Tibial nerve (tissue), 4 donors: ENCODE measurements around the gene BFSP1. TPM values are rescaled to one million over a fixed set of nuclear protein-coding genes. Genes with fewer than 3 reads are reported as not detected.

Experiments used
- DNase-seq, 2 donors: peaks; one replicate each; pipeline ENCODE4 v3.0.0-alpha.2; 2019; ENCODE audit warnings: low spot score in 2 of 2
- H3K27ac ChIP-seq, 4 donors: fragments of 200-600 bp; sonication (generic) in 3 of 4; one replicate each; pipeline ENCODE4 v1.5.1; 2017 to 2019; ENCODE audit warnings: mild to moderate bottlenecking in 1 of 4
- H3K27me3 ChIP-seq, 2 donors: fragments of 200-600 bp; sonication (generic) in 1 of 2; one replicate each; pipeline versions ENCODE4 v1.5.1 to v1.6.0; 2017 to 2019
- H3K36me3 ChIP-seq, 3 donors: fragments of 200-600 bp; sonication (generic); one replicate each; pipeline ENCODE4 v1.5.1; 2018 to 2019
- H3K4me1 ChIP-seq, 4 donors: fragments of 200-600 bp; sonication (generic) in 3 of 4; one replicate each; pipeline ENCODE4 v1.5.1; 2017 to 2019
- H3K4me3 ChIP-seq, 4 donors: fragments of 200-600 bp; sonication (generic) in 3 of 4; one replicate each; pipeline ENCODE4 v1.5.1; 2017 to 2019; ENCODE audit warnings: mild to moderate bottlenecking in 1 of 4, moderate library complexity in 1 of 4
- H3K9me3 ChIP-seq, 4 donors: fragments of 200-600 bp; sonication (generic) in 3 of 4; one replicate each; pipeline ENCODE4 v1.5.1; 2017 to 2019
- CTCF ChIP-seq, 5 experiments: fragments of 200-600 bp in 3 of 5; fragments of 450-650 bp in 2 of 5; sonication (generic) in 3 of 5; IDR thresholded peaks; one replicate each; pipeline ENCODE4 v1.5.1; 2016 to 2019; ENCODE audit warnings: antibody characterized with exemption in 5 of 5, mild to moderate bottlenecking in 3 of 5, moderate library complexity in 2 of 5
- EP300 ChIP-seq, 2 donors: sonication (generic); formaldehyde crosslinking; IDR thresholded peaks; one replicate each; pipeline ENCODE4 v1.6.1; 2017; ENCODE audit warnings: antibody characterized with exemption in 2 of 2, mild to moderate bottlenecking in 1 of 2
- POLR2A ChIP-seq, 2 donors: fragments of 450-650 bp; IDR thresholded peaks; one replicate each; pipeline ENCODE4 v1.6.1; 2017; ENCODE audit warnings: antibody characterized with exemption in 2 of 2, mild to moderate bottlenecking in 2 of 2, moderate library complexity in 2 of 2
- WGBS, 2 donors: methylation state at CpG; one replicate each; pipeline ENCODE4 v1.1.5; 2018; 5-methylcytosine and 5-hydroxymethylcytosine counted together
- total RNA-seq, 4 donors: library from RNA; depleted of rRNA; stranded (reverse); fragments of >200 nt; gene quantifications; one replicate each; pipeline ENCODE4 v1.1.0, GENCODE V29; 2016

The BFSP1 gene
- total RNA-seq, 4 donors from 2014 or later: 0.39 to 5.9 (median 0.63) TPM; not detected in 1

GRCh38 chr20:17502105-17502504 lies 29.1 kb downstream of the BFSP1 start:
- DNase-seq: no peak
- no peak overlapping the region for H3K27ac ChIP-seq
- 82 to 84% methylated on average over 4 of the region's 4 CpGs for WGBS, 2 donors
- no peaks in the 10 kb centered on the region for H3K9me3 ChIP-seq
- no peak overlapping the region for H3K4me3 ChIP-seq
- TF ChIP-seq EP300 (IDR thresholded peaks at IDR 0.05): no peak
- no peak for TF ChIP-seq CTCF (IDR thresholded peaks at IDR 0.05)
- no peak for TF ChIP-seq POLR2A (IDR thresholded peaks at IDR 0.05)
- no peaks in the 10 kb centered on the region for H3K27me3 ChIP-seq
- H3K36me3 ChIP-seq: no peaks in the 10 kb centered on the region
- peaks cover 0 to 20% (median 0%) of the 10 kb centered on the region in 4 donors for H3K4me1 ChIP-seq

GRCh38 chr20:17501701-17502100 lies 29.5 kb downstream of the BFSP1 start:
- DNase-seq: no peak
- H3K9me3 ChIP-seq: no peaks in the 10 kb centered on the region
- H3K27me3 ChIP-seq: no peaks in the 10 kb centered on the region
- no peak overlapping the region for H3K4me3 ChIP-seq
- H3K36me3 ChIP-seq: no peaks in the 10 kb centered on the region
- WGBS, 2 donors: 83 to 86% methylated on average over 9 of the region's 9 CpGs
- H3K27ac ChIP-seq: no peak overlapping the region
- no peak for TF ChIP-seq EP300 (IDR thresholded peaks at IDR 0.05)
- no peak for TF ChIP-seq CTCF (IDR thresholded peaks at IDR 0.05)
- no peak for TF ChIP-seq POLR2A (IDR thresholded peaks at IDR 0.05)
- H3K4me1 ChIP-seq: peaks cover 0 to 20% (median 0%) of the 10 kb centered on the region in 4 donors

- TF ChIP-seq CTCF (IDR thresholded peaks at IDR 0.05): no peak
- TF ChIP-seq EP300 (IDR thresholded peaks at IDR 0.05): no peak
- TF ChIP-seq POLR2A (IDR thresholded peaks at IDR 0.05): no peak
- no peak for DNase-seq
Measured at GRCh38 chr20:17500826-17501225, 30.4 kb downstream of the BFSP1 start.

GRCh38 chr20:17500271-17500670 lies 30.9 kb downstream of the BFSP1 start:
- TF ChIP-seq EP300 (IDR thresholded peaks at IDR 0.05): no peak
- no peak for TF ChIP-seq CTCF (IDR thresholded peaks at IDR 0.05)
- no peak for TF ChIP-seq POLR2A (IDR thresholded peaks at IDR 0.05)
- no peak overlapping the region for H3K4me3 ChIP-seq
- no peak overlapping the region for H3K27ac ChIP-seq
- H3K9me3 ChIP-seq: no peaks in the 10 kb centered on the region
- 85 to 93% methylated on average over 10 of the region's 10 CpGs for WGBS, 2 donors
- no peaks in the 10 kb centered on the region for H3K36me3 ChIP-seq
- no peak for DNase-seq
- peaks cover 0 to 15% (median 0%) of the 10 kb centered on the region in 4 donors for H3K4me1 ChIP-seq
- H3K27me3 ChIP-seq: no peaks in the 10 kb centered on the region

More at GRCh38 chr20:17500826-17501225, 30.4 kb downstream of the BFSP1 start:
- Histone ChIP-seq H3K27ac (no peak overlapping the region), H3K9me3 (no peaks in the 10 kb centered on the region), H3K36me3 (no peaks in the 10 kb centered on the region), H3K27me3 (no peaks in the 10 kb centered on the region), H3K4me3 (no peak overlapping the region), H3K4me1 (peaks cover 0 to 20% (median 0%) of the 10 kb centered on the region in 4 donors)
- 87 to 88% methylated on average over 7 of the region's 7 CpGs for WGBS, 2 donors

- DNase-seq: no peak
- peaks cover 0 to 7% (median 0%) of the 10 kb centered on the region in 4 donors for H3K4me1 ChIP-seq
- H3K9me3 ChIP-seq: no peaks in the 10 kb centered on the region
- WGBS, 2 donors: 86 to 94% methylated on average over 5 of the region's 5 CpGs
- H3K4me3 ChIP-seq: no peak overlapping the region
- no peak overlapping the region for H3K27ac ChIP-seq
- TF ChIP-seq CTCF (IDR thresholded peaks at IDR 0.05): no peak
- TF ChIP-seq POLR2A (IDR thresholded peaks at IDR 0.05): no peak
- TF ChIP-seq EP300 (IDR thresholded peaks at IDR 0.05): no peak
- no peaks in the 10 kb centered on the region for H3K36me3 ChIP-seq
- no peaks in the 10 kb centered on the region for H3K27me3 ChIP-seq
Measured at GRCh38 chr20:17499041-17499440, 32.1 kb downstream of the BFSP1 start.
